Duodenal mucosa (tissue), 2 donors: ENCODE results near the gene DNAH9.
A peak's percentile ranks its signal among the peaks of the same experiment; 100 is the strongest.

ENCODE experiments used
- H3K27ac ChIP-seq: one replicate; pipeline ENCODE4 v1.7.0; 2013; ENCODE audit warnings: low read depth, low read length
- H3K27me3 ChIP-seq, 2 donors: one replicate each; pipeline ENCODE4 v1.7.0; 2013; ENCODE audit warnings: low read length in 2 of 2, control low read depth in 1 of 2; ENCODE audit not compliant: insufficient read depth in 2 of 2, control insufficient read depth in 1 of 2
- H3K36me3 ChIP-seq, 2 donors: one replicate each; pipeline ENCODE4 v1.7.0; 2013; ENCODE audit warnings: low read length in 2 of 2, control low read depth in 1 of 2; ENCODE audit not compliant: insufficient read depth in 2 of 2, control insufficient read depth in 1 of 2
- H3K4me1 ChIP-seq, 2 donors: one replicate each; pipeline ENCODE4 v1.7.0; 2013; ENCODE audit warnings: low read length in 2 of 2, control low read depth in 1 of 2; ENCODE audit not compliant: insufficient read depth in 2 of 2, control insufficient read depth in 1 of 2
- H3K4me3 ChIP-seq, 2 donors: one replicate each; pipeline ENCODE4 v1.7.0; 2013; ENCODE audit warnings: low read length in 2 of 2, low read depth in 1 of 2
- H3K9ac ChIP-seq, 2 donors: one replicate each; pipeline ENCODE4 v1.7.0; 2013; ENCODE audit warnings: low read length in 2 of 2, low read depth in 1 of 2
- H3K9me3 ChIP-seq, 2 donors: one replicate each; pipeline ENCODE4 v1.7.0; 2013; ENCODE audit warnings: low read length in 2 of 2, control low read depth in 1 of 2; ENCODE audit not compliant: control insufficient read depth in 1 of 2

The DNAH9 gene, protein sequence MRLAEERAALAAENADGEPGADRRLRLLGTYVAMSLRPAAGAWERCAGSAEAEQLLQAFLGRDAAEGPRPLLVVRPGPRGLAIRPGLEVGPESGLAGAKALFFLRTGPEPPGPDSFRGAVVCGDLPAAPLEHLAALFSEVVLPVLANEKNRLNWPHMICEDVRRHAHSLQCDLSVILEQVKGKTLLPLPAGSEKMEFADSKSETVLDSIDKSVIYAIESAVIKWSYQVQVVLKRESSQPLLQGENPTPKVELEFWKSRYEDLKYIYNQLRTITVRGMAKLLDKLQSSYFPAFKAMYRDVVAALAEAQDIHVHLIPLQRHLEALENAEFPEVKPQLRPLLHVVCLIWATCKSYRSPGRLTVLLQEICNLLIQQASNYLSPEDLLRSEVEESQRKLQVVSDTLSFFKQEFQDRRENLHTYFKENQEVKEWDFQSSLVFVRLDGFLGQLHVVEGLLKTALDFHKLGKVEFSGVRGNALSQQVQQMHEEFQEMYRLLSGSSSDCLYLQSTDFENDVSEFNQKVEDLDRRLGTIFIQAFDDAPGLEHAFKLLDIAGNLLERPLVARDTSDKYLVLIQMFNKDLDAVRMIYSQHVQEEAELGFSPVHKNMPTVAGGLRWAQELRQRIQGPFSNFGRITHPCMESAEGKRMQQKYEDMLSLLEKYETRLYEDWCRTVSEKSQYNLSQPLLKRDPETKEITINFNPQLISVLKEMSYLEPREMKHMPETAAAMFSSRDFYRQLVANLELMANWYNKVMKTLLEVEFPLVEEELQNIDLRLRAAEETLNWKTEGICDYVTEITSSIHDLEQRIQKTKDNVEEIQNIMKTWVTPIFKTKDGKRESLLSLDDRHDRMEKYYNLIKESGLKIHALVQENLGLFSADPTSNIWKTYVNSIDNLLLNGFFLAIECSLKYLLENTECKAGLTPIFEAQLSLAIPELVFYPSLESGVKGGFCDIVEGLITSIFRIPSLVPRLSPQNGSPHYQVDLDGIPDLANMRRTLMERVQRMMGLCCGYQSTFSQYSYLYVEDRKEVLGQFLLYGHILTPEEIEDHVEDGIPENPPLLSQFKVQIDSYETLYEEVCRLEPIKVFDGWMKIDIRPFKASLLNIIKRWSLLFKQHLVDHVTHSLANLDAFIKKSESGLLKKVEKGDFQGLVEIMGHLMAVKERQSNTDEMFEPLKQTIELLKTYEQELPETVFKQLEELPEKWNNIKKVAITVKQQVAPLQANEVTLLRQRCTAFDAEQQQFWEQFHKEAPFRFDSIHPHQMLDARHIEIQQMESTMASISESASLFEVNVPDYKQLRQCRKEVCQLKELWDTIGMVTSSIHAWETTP (N-terminal part only)

DNA sequence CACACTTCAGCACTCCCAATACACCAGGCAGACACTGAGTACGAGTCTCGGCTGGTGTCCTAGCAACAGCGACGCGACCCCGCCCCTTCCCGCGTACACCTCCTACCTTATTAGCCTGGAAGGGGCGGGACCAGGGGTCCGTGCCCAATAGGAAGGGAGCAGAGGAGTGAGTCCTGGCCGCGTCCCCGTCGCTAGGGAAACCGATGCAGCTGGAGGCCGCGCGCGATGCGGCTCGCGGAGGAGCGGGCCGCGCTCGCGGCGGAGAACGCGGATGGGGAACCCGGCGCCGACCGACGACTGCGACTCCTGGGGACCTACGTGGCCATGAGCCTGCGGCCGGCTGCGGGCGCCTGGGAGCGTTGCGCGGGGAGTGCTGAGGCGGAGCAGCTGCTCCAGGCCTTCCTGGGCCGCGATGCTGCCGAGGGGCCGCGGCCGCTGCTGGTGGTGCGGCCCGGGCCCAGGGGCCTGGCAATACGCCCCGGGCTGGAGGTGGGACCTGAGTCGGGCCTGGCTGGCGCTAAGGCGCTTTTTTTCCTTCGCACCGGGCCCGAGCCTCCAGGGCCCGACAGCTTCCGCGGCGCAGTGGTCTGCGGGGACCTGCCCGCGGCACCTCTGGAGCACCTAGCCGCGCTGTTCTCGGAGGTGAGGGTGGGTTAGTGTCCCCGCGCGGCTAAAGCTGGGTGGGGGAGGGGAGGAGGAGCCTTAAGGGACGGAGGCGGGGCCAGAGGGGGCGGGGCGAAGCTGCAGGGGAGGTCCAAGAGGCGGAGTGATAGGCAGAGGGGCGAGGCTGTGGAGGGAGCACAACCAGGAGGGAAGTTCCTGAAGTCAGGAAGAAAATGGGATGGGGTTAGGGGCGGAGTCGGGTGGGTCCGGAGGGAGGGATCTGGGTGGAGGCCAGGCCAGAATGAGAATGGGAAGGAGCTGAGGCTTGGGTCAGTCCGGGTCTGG lies at the start of gene DNAH9:
DNAH9 (plus strand) TSS at position 197 of the 948 bp plus-strand sequence; CDS start at position 226, 29 bp downstream.
- no peaks in the 10 kb centered on the region for H3K4me1 ChIP-seq
- H3K27ac ChIP-seq: no peak within 1 kb of the TSS
- H3K9me3 ChIP-seq: no peaks in the 10 kb centered on the region
- H3K27me3 ChIP-seq: no peaks in the 10 kb centered on the region
- H3K36me3 ChIP-seq: no peaks in the 10 kb centered on the region
- H3K4me3 ChIP-seq: peak within 1 kb of the TSS; percentile 42 to 61
- no peak within 1 kb of the TSS for H3K9ac ChIP-seq

DNA sequence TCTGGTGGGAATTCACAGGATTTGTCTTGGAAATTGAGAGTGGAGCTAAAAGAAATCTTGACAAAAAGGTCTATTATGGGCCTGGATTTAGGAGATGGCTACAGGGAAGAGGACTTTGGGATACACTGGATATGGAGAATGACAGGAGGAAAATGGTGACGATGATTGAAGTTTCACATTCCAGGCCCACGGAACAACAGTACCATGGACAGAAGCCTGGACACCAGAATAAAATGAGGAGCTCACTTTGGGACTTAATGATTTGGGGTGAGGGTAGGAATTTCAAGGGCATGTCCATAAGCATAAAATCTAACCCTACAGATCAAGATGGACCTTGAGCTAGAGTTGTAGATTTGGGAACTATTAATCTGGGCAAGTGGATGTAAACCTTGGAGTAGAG lies 47.8 kb upstream of the DNAH9 start:
- Histone ChIP-seq H3K4me3 (no peak overlapping the region), H3K36me3 (no peaks in the 10 kb centered on the region)

DNA sequence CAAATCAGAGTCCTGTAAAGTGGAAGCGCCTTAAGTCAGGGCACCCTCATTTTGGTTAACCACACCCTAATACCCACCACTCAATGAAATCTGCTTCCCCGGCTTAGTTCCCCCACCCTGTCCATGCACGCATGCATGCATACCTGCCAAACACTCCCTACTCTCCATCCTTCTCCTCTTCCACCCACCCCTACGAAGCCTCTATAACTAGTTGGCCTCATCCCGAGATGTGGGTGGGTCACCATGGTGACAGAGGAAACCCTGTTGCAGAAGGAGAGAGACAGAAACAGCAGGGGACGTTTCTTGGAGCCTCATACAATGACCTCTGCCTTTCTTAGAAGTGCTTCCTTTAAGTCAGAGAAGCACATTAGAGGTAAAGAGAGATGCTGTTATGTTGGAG lies 46.8 kb upstream of the DNAH9 start:
- H3K27me3 ChIP-seq: no peaks in the 10 kb centered on the region
- no peaks in the 10 kb centered on the region for H3K9me3 ChIP-seq
- no peak overlapping the region for H3K4me3 ChIP-seq
- no peaks in the 10 kb centered on the region for H3K4me1 ChIP-seq
- no peak overlapping the region for H3K27ac ChIP-seq
- no peak overlapping the region for H3K9ac ChIP-seq
- no peaks in the 10 kb centered on the region for H3K36me3 ChIP-seq

More for the DNA sequence above, 47.8 kb upstream of the DNAH9 start:
- Histone ChIP-seq H3K4me1 (no peaks in the 10 kb centered on the region), H3K27me3 (no peaks in the 10 kb centered on the region), H3K27ac (no peak overlapping the region), H3K9me3 (no peaks in the 10 kb centered on the region), H3K9ac (no peak overlapping the region)

DNA sequence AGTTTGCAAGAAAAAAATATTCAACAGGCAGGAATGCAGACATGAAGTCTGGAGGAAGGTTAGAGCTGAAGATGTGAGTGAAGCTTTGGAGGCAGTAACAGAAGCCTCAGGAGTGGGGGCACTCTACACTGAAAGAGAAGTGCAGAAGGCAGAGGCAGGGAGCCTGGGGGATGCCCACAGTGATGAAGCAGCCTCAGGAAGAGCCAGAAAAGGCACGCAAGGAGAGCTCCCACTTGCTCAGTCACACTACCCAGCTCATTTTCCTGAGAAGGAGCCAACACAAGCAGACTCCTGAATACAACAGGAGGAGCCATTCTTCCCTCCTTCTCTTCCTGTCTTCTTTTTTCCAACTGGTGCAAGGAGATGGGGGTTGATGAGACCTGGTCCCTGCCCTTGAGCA lies 45.1 kb upstream of the DNAH9 start:
- Histone ChIP-seq H3K4me3 (no peak overlapping the region), H3K4me1 (no peaks in the 10 kb centered on the region), H3K9me3 (no peaks in the 10 kb centered on the region), H3K9ac (no peak overlapping the region), H3K27me3 (no peaks in the 10 kb centered on the region), H3K27ac (no peak overlapping the region), H3K36me3 (no peaks in the 10 kb centered on the region)

DNA sequence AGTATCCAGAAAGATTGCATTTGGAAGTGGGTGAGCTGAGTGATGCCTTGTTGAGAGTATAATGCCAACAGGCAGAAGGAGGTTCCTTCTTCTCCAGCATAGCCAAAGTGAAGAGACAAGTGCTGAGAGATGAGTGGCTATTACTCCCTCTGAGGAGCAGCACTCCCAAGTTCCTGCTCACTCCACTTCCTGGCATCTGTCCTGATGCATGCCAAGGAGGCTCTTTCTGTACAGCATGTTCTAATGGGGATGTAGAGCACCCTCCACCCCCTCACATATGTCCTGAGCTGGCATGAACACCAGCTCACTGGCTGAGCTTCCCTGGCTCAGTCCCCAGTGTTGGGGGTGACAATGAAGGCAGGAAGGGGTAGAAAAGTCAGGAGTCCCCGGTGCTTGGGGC lies 44.2 kb upstream of the DNAH9 start:
- Histone ChIP-seq H3K36me3 (no peaks in the 10 kb centered on the region), H3K27me3 (no peaks in the 10 kb centered on the region), H3K4me3 (no peak overlapping the region), H3K9me3 (no peaks in the 10 kb centered on the region), H3K4me1 (no peaks in the 10 kb centered on the region), H3K27ac (no peak overlapping the region), H3K9ac (no peak overlapping the region)

DNA sequence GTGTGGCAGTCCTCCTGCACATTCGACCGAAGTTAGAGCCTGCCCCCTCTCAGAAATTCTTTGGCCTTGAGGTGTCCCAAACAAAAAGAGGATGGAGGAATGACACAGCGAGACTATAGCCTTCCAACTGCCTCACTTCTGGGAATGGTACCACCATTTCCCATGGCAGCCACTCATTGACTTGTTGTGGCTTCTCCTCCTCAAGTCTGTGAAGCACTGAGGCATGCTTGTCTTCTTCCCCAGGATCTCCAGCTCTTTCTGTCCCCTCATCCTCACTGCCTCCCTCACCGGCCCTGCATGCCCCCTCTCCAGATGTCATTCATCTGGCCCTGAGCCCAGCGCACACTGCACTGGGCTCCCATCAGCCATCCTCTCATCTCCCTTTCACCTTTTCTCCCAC lies 43.7 kb upstream of the DNAH9 start:
- no peaks in the 10 kb centered on the region for H3K36me3 ChIP-seq
- no peak overlapping the region for H3K9ac ChIP-seq

DNA sequence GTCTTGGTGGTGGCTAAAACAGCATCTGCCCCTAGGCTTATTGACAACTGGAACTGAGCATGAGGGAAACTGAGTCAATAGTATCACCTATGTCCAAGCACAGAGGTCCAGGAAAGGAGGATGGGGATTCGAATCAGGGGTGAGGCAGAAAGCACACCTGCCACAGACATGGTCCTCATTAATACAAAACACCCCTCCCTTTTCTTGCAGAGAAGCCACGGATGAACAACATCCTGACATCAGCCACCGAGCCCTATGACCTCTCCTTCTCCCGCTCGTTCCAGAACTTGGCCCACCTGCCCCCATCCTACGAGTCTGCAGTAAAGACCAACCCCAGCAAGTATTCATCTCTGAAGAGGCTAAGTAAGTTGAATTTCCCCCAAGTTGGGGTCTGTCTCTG lies 42.7 kb upstream of the DNAH9 start:
- no peaks in the 10 kb centered on the region for H3K9me3 ChIP-seq
- no peak overlapping the region for H3K9ac ChIP-seq
- H3K4me1 ChIP-seq: no peaks in the 10 kb centered on the region
- H3K27me3 ChIP-seq: no peaks in the 10 kb centered on the region
- H3K36me3 ChIP-seq: no peaks in the 10 kb centered on the region
- no peak overlapping the region for H3K4me3 ChIP-seq
- H3K27ac ChIP-seq: no peak overlapping the region

More for the DNA sequence above, 43.7 kb upstream of the DNAH9 start:
- no peak overlapping the region for H3K4me3 ChIP-seq
- no peak overlapping the region for H3K27ac ChIP-seq
- no peaks in the 10 kb centered on the region for H3K4me1 ChIP-seq
- no peaks in the 10 kb centered on the region for H3K9me3 ChIP-seq
- H3K27me3 ChIP-seq: no peaks in the 10 kb centered on the region

DNA sequence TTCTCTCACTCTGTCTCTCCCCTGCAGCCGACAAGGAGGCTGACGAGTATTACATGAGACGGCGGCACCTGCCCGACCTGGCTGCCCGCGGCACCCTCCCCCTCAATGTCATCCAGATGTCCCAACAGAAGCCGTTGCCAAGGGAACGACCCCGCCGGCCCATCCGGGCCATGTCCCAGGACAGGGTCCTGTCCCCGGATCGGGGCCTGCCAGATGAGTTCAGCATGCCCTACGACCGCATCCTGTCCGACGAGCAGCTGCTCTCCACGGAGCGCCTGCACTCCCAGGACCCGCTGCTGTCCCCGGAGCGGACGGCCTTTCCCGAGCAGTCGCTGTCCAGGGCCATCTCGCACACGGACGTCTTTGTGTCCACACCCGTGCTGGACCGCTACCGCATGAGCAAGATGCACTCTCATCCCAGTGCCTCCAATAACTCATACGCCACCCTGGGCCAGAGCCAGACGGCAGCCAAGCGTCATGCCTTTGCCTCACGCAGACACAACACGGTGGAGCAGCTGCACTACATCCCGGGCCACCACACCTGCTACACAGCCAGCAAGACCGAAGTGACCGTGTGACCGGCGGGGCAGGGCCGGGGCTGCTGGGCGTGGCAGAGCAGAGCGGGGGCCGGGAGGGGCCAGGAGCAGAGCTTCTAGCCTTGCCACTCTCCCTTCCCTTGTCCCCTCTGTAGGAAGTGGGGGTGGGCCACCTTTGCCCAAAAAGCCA lies 40.4 kb upstream of the DNAH9 start:
- Histone ChIP-seq H3K4me1 (no peaks in the 10 kb centered on the region), H3K27me3 (no peaks in the 10 kb centered on the region), H3K27ac (no peak overlapping the region), H3K9ac (no peak overlapping the region), H3K9me3 (no peaks in the 10 kb centered on the region), H3K4me3 (no peak overlapping the region), H3K36me3 (no peaks in the 10 kb centered on the region)
